ENCODE results near the gene MATN4. TPM values are rescaled to one million over a fixed set of nuclear protein-coding genes. Genes with fewer than 3 reads are reported as not detected.
A peak's percentile ranks its signal among the peaks of the same experiment; 100 is the strongest.

MATN4 gene
- total RNA-seq, 1 donor from 2014 or later: 0.26 TPM

GRCh38 chr20:45341579-45341938 lies 33.5 kb upstream of the MATN4 start:
- no peak for TF ChIP-seq CTCF (IDR thresholded peaks at IDR 0.05; ENCODE audit: insufficient read depth, low read length, severe bottlenecking)
- Histone ChIP-seq H3K36me3 (ENCODE audit: control insufficient read depth, insufficient read depth, low read length) (peaks cover 9% of the 10 kb centered on the region), H3K27me3 (ENCODE audit: control insufficient read depth, insufficient read depth, low read length) (no peaks in the 10 kb centered on the region), H3K4me3 (ENCODE audit: low read depth, low read length) (no peak overlapping the region)
- DNase-seq (ENCODE audit: low read depth): no peak
- FAIRE-seq: no peak

- DNase-seq (ENCODE audit: low read depth) (no peak), FAIRE-seq (no peak)
- H3K36me3 ChIP-seq (ENCODE audit: control insufficient read depth, insufficient read depth, low read length): peaks cover 9% of the 10 kb centered on the region
- H3K4me3 ChIP-seq (ENCODE audit: low read depth, low read length): no peak overlapping the region
- no peaks in the 10 kb centered on the region for H3K27me3 ChIP-seq (ENCODE audit: control insufficient read depth, insufficient read depth, low read length)
- no peak for TF ChIP-seq CTCF (IDR thresholded peaks at IDR 0.05; ENCODE audit: insufficient read depth, low read length, severe bottlenecking)
Measured at GRCh38 chr20:45340951-45341350, 32.9 kb upstream of the MATN4 start.

GRCh38 chr20:45340236-45340847 lies 32.2 kb upstream of the MATN4 start:
- H3K4me3 ChIP-seq (ENCODE audit: low read depth, low read length): no peak overlapping the region
- FAIRE-seq (no peak), DNase-seq (ENCODE audit: low read depth) (no peak)
- H3K36me3 ChIP-seq (ENCODE audit: control insufficient read depth, insufficient read depth, low read length): peaks cover 15% of the 10 kb centered on the region
- TF ChIP-seq CTCF (IDR thresholded peaks at IDR 0.05; ENCODE audit: insufficient read depth, low read length, severe bottlenecking): no peak
- no peaks in the 10 kb centered on the region for H3K27me3 ChIP-seq (ENCODE audit: control insufficient read depth, insufficient read depth, low read length)

- no peak overlapping the region for H3K4me3 ChIP-seq (ENCODE audit: low read depth, low read length)
- H3K27me3 ChIP-seq (ENCODE audit: control insufficient read depth, insufficient read depth, low read length): no peaks in the 10 kb centered on the region
- TF ChIP-seq CTCF (IDR thresholded peaks at IDR 0.05; ENCODE audit: insufficient read depth, low read length, severe bottlenecking): no peak
- no peak for DNase-seq (ENCODE audit: low read depth)
- no peak for FAIRE-seq
- peaks cover 20% of the 10 kb centered on the region for H3K36me3 ChIP-seq (ENCODE audit: control insufficient read depth, insufficient read depth, low read length)
Measured at GRCh38 chr20:45339799-45340198, 31.7 kb upstream of the MATN4 start.

- no peak for TF ChIP-seq CTCF (IDR thresholded peaks at IDR 0.05; ENCODE audit: insufficient read depth, low read length, severe bottlenecking)
- no peak overlapping the region for H3K4me3 ChIP-seq (ENCODE audit: low read depth, low read length)
- H3K36me3 ChIP-seq (ENCODE audit: control insufficient read depth, insufficient read depth, low read length): peaks cover 21% of the 10 kb centered on the region
- DNase-seq (ENCODE audit: low read depth) (peak; percentile 95), FAIRE-seq (no peak)
- no peaks in the 10 kb centered on the region for H3K27me3 ChIP-seq (ENCODE audit: control insufficient read depth, insufficient read depth, low read length)
Measured at GRCh38 chr20:45339084-45339483, 31.0 kb upstream of the MATN4 start.

Measured in bronchial epithelial cell (primary cell).